ENCODE data around the gene NAALADL1. TPM values are rescaled to one million over a fixed set of nuclear protein-coding genes. Genes with fewer than 3 reads are reported as not detected.
A peak's percentile ranks its signal among the peaks of the same experiment; 100 is the strongest.

NAALADL1 gene
- total and polyA plus RNA-seq, 9 of the 15 experiments (the other 6 are each of a cell fraction or from before 2014, with no cell fraction given), result 0.06 to 0.72 (median 0.22) TPM; not detected in 4

DNA sequence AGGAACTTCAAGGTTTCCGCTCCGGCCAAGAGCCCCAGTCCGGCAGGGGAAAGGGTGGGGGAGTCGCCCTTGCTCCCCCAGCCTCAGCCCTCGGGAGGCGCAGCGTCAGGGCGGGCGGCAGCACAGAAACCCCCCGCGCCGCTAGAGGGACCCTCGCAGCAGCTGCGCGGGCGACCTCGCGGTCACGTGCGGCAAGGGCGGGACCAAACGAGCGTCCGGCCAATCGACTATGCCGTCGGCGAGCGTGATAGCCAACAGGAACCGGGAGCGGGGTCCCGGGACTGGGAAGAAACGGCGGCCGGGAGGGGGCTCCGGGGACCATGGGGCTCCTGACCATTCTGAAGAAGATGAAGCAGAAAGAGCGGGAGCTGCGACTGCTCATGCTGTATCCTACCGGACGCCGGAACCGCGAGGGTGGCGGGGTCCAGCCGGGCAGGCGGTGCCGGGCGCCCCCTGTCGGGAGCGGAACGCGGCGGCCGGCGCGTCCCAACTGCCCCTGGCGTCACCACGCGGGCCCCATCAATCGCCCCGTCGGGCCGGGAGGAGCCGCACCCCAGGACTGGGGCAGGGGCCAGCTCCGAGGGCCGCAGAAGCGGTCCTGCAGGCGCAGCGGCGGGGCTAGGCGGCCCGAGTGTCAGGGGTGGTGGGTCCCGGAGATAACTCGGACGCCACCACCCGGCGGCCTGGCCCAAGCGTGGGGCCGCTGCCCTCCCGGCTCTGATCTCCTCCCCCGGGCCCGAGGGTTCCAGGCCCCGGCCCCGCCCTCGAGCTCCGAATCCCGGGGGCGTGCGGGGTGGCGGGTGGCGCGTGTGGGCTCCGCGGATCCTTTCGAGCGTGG, 44.2 kb downstream of the NAALADL1 start, which contains the start of gene ARL2 (continued):
- TF ChIP-seq, protein P1, sequence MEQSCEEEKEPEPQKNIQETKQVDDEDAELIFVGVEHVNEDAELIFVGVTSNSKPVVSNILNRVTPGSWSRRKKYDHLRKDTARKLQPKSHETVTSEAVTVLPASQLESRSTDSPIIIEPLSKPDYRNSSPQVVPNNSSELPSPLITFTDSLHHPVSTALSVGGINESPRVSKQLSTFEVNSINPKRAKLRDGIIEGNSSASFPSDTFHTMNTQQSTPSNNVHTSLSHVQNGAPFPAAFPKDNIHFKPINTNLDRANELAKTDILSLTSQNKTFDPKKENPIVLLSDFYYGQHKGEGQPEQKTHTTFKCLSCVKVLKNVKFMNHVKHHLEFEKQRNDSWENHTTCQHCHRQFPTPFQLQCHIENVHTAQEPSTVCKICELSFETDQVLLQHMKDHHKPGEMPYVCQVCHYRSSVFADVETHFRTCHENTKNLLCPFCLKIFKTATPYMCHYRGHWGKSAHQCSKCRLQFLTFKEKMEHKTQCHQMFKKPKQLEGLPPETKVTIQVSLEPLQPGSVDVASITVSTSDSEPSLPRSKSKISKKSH (CRISPR knock-in tag; IDR thresholded peaks at IDR 0.05), result no peak
- TF ChIP-seq FOXJ3 (CRISPR knock-in tag; IDR thresholded peaks at IDR 0.05) (no peak), ERF (CRISPR knock-in tag; IDR thresholded peaks at IDR 0.05) (peak; percentile 71; the same call in 1 of the 2 replicates), ZNF354B (CRISPR knock-in tag; IDR thresholded peaks at IDR 0.05) (no peak), ZNF12 (CRISPR knock-in tag; IDR thresholded peaks at IDR 0.05) (no peak), MXI1 (IDR thresholded peaks at IDR 0.05; ENCODE audit: low read depth, low read length) (no peak), CREBBP (IDR thresholded peaks at IDR 0.05; ENCODE audit: low read depth, low read length) (no peak), KAT8 (IDR thresholded peaks at IDR 0.05; ENCODE audit: low read depth) (no peak), ZNF232 (CRISPR knock-in tag; IDR thresholded peaks at IDR 0.05) (peak; percentile 96), POLR3G (IDR thresholded peaks at IDR 0.05; ENCODE audit: extremely low read depth, insufficient read length, insufficient replicate concordance) (no peak), MAFG (tag; conservative IDR thresholded peaks at IDR 0.05) (no peak), HEY1 (CRISPR knock-in tag; IDR thresholded peaks at IDR 0.05; ENCODE audit: borderline replicate concordance) (no peak), ZNF76 (CRISPR knock-in tag; IDR thresholded peaks at IDR 0.05; ENCODE audit: borderline replicate concordance) (no peak), KLF6 (CRISPR knock-in tag; IDR thresholded peaks at IDR 0.05; ENCODE audit: borderline replicate concordance) (no peak), GTF2F1 (IDR thresholded peaks at IDR 0.05; ENCODE audit: low read depth, low read length) (no peak), TCF7L2 (IDR thresholded peaks at IDR 0.05; ENCODE audit: low read depth, low read length) (peak; percentile 63), ZNF785 (CRISPR knock-in tag; IDR thresholded peaks at IDR 0.05) (no peak), BRD4 (IDR thresholded peaks at IDR 0.05) (0 out of 2 replicates have a peak, but pooled peaks have one; percentile 25), ZNF766 (CRISPR knock-in tag; conservative IDR thresholded peaks at IDR 0.05) (peak; percentile 49; the same call in 1 of the 2 replicates), ZNF121 (CRISPR knock-in tag; conservative IDR thresholded peaks at IDR 0.05) (no peak)
- TF ChIP-seq, protein P2, sequence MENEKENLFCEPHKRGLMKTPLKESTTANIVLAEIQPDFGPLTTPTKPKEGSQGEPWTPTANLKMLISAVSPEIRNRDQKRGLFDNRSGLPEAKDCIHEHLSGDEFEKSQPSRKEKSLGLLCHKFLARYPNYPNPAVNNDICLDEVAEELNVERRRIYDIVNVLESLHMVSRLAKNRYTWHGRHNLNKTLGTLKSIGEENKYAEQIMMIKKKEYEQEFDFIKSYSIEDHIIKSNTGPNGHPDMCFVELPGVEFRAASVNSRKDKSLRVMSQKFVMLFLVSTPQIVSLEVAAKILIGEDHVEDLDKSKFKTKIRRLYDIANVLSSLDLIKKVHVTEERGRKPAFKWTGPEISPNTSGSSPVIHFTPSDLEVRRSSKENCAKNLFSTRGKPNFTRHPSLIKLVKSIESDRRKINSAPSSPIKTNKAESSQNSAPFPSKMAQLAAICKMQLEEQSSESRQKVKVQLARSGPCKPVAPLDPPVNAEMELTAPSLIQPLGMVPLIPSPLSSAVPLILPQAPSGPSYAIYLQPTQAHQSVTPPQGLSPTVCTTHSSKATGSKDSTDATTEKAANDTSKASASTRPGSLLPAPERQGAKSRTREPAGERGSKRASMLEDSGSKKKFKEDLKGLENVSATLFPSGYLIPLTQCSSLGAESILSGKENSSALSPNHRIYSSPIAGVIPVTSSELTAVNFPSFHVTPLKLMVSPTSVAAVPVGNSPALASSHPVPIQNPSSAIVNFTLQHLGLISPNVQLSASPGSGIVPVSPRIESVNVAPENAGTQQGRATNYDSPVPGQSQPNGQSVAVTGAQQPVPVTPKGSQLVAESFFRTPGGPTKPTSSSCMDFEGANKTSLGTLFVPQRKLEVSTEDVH (IDR thresholded peaks at IDR 0.05; ENCODE audit: low read depth, partially characterized antibody), result no peak
- TF ChIP-seq, protein P3, sequence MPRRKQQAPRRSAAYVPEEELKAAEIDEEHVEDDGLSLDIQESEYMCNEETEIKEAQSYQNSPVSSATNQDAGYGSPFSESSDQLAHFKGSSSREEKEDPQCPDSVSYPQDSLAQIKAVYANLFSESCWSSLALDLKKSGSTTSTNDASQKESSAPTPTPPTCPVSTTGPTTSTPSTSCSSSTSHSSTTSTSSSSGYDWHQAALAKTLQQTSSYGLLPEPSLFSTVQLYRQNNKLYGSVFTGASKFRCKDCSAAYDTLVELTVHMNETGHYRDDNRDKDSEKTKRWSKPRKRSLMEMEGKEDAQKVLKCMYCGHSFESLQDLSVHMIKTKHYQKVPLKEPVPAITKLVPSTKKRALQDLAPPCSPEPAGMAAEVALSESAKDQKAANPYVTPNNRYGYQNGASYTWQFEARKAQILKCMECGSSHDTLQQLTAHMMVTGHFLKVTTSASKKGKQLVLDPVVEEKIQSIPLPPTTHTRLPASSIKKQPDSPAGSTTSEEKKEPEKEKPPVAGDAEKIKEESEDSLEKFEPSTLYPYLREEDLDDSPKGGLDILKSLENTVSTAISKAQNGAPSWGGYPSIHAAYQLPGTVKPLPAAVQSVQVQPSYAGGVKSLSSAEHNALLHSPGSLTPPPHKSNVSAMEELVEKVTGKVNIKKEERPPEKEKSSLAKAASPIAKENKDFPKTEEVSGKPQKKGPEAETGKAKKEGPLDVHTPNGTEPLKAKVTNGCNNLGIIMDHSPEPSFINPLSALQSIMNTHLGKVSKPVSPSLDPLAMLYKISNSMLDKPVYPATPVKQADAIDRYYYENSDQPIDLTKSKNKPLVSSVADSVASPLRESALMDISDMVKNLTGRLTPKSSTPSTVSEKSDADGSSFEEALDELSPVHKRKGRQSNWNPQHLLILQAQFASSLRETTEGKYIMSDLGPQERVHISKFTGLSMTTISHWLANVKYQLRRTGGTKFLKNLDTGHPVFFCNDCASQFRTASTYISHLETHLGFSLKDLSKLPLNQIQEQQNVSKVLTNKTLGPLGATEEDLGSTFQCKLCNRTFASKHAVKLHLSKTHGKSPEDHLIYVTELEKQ (CRISPR knock-in tag; IDR thresholded peaks at IDR 0.05), result no peak

Measured in K562 (cell line).